SK-N-SH treated with all-trans-retinoic acid at 6 μM for 48 hours (cell line): Measurements from ENCODE around the gene IGF2R.

Experiments
- ATAC-seq: fragments of 200-7000 bp; cut with Tn5 transposase; 3 replicates; pipeline ENCODE4 v1.9.1; 2020; ENCODE audit warnings: mild to moderate bottlenecking, moderate library complexity
- ARNTL ChIP-seq: fragments of 450-650 bp; formaldehyde crosslinking; IDR thresholded peaks from 2 replicates; pipeline ENCODE4 v1.5.0; 2020; ENCODE audit warnings: low read depth, mild to moderate bottlenecking, moderate library complexity, borderline replicate concordance
- BACH2 ChIP-seq: fragments of 250-450 bp; sonication (Bioruptor Pico); IDR thresholded peaks from 2 replicates; pipeline ENCODE4 v1.9.0; 2021; ENCODE audit warnings: mild to moderate bottlenecking, borderline replicate concordance
- CSDC2 ChIP-seq: fragments of 250-450 bp; sonication (Bioruptor Pico); IDR thresholded peaks from 2 replicates; pipeline ENCODE4 v1.5.0; 2020; ENCODE audit warnings: mild to moderate bottlenecking, moderate library complexity
- ESRRG ChIP-seq: fragments of 250-450 bp; sonication (Bioruptor Pico); IDR thresholded peaks from 2 replicates; pipeline ENCODE4 v1.6.1; 2021; ENCODE audit warnings: mild to moderate bottlenecking
- GLIS3 ChIP-seq: fragments of 250-450 bp; sonication (Bioruptor Pico); IDR thresholded peaks from 2 replicates; pipeline ENCODE4 v1.5.0; 2020; ENCODE audit warnings: mild to moderate bottlenecking, moderate library complexity
- ISL1 ChIP-seq: fragments of 250-450 bp; sonication (Bioruptor Pico); IDR thresholded peaks from 2 replicates; pipeline ENCODE4 v2.1.2; 2022; ENCODE audit warnings: mild to moderate bottlenecking, moderate library complexity
- OSR1 ChIP-seq: fragments of 250-450 bp; sonication (Bioruptor Pico); IDR thresholded peaks from 2 replicates; pipeline ENCODE4 v1.8.0; 2022; ENCODE audit warnings: moderate library complexity, mild to moderate bottlenecking, inconsistent platforms
- PPARA ChIP-seq: fragments of 250-450 bp; sonication (Bioruptor Pico); IDR thresholded peaks from 2 replicates; pipeline ENCODE4 v1.5.0; 2020; ENCODE audit warnings: mild to moderate bottlenecking, borderline replicate concordance
- RARB ChIP-seq: fragments of 250-450 bp; sonication (Bioruptor Pico); IDR thresholded peaks from 2 replicates; pipeline ENCODE4 v1.8.0; 2021; ENCODE audit warnings: mild to moderate bottlenecking, moderate library complexity
- SNAI2 ChIP-seq: fragments of 250-450 bp; sonication (Bioruptor Pico); IDR thresholded peaks from 2 replicates; pipeline ENCODE4 v1.5.0; 2020; ENCODE audit warnings: mild to moderate bottlenecking, moderate library complexity
- TCF4 ChIP-seq: fragments of 250-450 bp; sonication (Bioruptor Pico); IDR thresholded peaks from 2 replicates; pipeline ENCODE4 v1.8.0; 2021; ENCODE audit warnings: mild to moderate bottlenecking, moderate library complexity, borderline replicate concordance
- TOX ChIP-seq: fragments of 250-450 bp; sonication (Bioruptor Pico); IDR thresholded peaks from 2 replicates; pipeline ENCODE4 v1.8.0; 2021; ENCODE audit warnings: mild to moderate bottlenecking, moderate library complexity, borderline replicate concordance
- ZC3H10 ChIP-seq: fragments of 250-450 bp; sonication (Bioruptor Pico); IDR thresholded peaks from 2 replicates; pipeline ENCODE4 v1.5.1; 2021; ENCODE audit warnings: mild to moderate bottlenecking, moderate library complexity
- ZFP30 ChIP-seq: fragments of 450-650 bp; formaldehyde crosslinking; IDR thresholded peaks from 2 replicates; pipeline ENCODE4 v1.5.0; 2022; ENCODE audit warnings: mild to moderate bottlenecking, moderate library complexity
- ZNF565 ChIP-seq: fragments of 450-650 bp; formaldehyde crosslinking; conservative IDR thresholded peaks from 2 replicates; pipeline ENCODE4 v1.5.0; 2020; ENCODE audit warnings: low read depth, mild to moderate bottlenecking, moderate library complexity
- ZNF70 ChIP-seq: fragments of 450-650 bp; formaldehyde crosslinking; IDR thresholded peaks from 2 replicates; pipeline ENCODE4 v1.5.0; 2020; ENCODE audit warnings: mild to moderate bottlenecking, moderate library complexity
- ZNF8 ChIP-seq: fragments of 450-650 bp; formaldehyde crosslinking; IDR thresholded peaks from 2 replicates; pipeline ENCODE4 v1.5.0; 2020; ENCODE audit warnings: mild to moderate bottlenecking, moderate library complexity
- TF ChIP-seq, protein P1 (sequence below): fragments of 250-450 bp; sonication (Bioruptor Pico); IDR thresholded peaks from 2 replicates; pipeline ENCODE4 v1.5.1; 2020; ENCODE audit warnings: low read depth, mild to moderate bottlenecking, moderate library complexity
- TF ChIP-seq, protein P2 (sequence below): fragments of 250-450 bp; sonication (Bioruptor Pico); IDR thresholded peaks from 2 replicates; pipeline ENCODE4 v1.5.0; 2020; ENCODE audit warnings: mild to moderate bottlenecking, moderate library complexity
- TF ChIP-seq, protein P3 (sequence below): fragments of 250-450 bp; sonication (Bioruptor Pico); IDR thresholded peaks from 2 replicates; pipeline ENCODE4 v1.8.0; 2021; ENCODE audit warnings: low read depth, mild to moderate bottlenecking, moderate library complexity, borderline replicate concordance
- TF ChIP-seq, protein P4 (sequence below): fragments of 250-450 bp; sonication (Bioruptor Pico); IDR thresholded peaks from 2 replicates; pipeline ENCODE4 v1.8.0; 2020; ENCODE audit warnings: mild to moderate bottlenecking, moderate library complexity, borderline replicate concordance
- TF ChIP-seq, protein P5 (sequence below): fragments of 250-450 bp; sonication (Bioruptor Pico); IDR thresholded peaks from 2 replicates; pipeline ENCODE4 v1.5.1; 2021; ENCODE audit warnings: mild to moderate bottlenecking, moderate library complexity

IGF2R gene

DNA sequence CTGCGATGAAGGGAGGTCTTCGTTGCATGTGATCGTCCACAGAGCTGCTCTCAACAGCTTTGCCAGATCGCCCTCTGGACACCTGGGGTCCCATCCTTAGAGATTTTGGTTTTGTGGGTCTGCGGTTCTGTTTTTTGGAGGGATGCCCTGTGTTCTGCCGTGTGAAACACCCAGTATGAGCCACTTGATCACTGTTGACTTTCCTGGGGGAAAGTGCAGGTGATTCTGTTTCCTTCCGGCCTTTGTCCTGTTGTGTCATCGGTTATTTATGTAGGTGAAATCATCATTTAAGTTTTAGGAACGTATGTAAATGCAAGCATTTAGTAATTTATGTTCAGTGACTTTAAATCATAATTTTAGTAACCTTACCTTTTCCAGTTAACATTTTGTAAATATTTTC, 96.3 kb downstream of the IGF2R start:
- TF ChIP-seq SNAI2 (CRISPR knock-in tag) (no peak), GLIS3 (no peak), BACH2 (CRISPR knock-in tag) (no peak), ISL1 (CRISPR knock-in tag) (no peak), ESRRG (no peak), ZC3H10 (CRISPR knock-in tag) (no peak), PPARA (no peak), RARB (CRISPR knock-in tag) (no peak), OSR1 (CRISPR knock-in tag) (no peak), CSDC2 (no peak), ZNF8 (no peak), ZNF565 (CRISPR knock-in tag) (no peak), ZNF70 (CRISPR knock-in tag) (no peak)
- TF ChIP-seq, protein P1, sequence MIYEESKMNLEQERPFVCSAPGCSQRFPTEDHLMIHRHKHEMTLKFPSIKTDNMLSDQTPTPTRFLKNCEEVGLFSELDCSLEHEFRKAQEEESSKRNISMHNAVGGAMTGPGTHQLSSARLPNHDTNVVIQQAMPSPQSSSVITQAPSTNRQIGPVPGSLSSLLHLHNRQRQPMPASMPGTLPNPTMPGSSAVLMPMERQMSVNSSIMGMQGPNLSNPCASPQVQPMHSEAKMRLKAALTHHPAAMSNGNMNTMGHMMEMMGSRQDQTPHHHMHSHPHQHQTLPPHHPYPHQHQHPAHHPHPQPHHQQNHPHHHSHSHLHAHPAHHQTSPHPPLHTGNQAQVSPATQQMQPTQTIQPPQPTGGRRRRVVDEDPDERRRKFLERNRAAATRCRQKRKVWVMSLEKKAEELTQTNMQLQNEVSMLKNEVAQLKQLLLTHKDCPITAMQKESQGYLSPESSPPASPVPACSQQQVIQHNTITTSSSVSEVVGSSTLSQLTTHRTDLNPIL (CRISPR knock-in tag): no peak
- TF ChIP-seq, protein P2, sequence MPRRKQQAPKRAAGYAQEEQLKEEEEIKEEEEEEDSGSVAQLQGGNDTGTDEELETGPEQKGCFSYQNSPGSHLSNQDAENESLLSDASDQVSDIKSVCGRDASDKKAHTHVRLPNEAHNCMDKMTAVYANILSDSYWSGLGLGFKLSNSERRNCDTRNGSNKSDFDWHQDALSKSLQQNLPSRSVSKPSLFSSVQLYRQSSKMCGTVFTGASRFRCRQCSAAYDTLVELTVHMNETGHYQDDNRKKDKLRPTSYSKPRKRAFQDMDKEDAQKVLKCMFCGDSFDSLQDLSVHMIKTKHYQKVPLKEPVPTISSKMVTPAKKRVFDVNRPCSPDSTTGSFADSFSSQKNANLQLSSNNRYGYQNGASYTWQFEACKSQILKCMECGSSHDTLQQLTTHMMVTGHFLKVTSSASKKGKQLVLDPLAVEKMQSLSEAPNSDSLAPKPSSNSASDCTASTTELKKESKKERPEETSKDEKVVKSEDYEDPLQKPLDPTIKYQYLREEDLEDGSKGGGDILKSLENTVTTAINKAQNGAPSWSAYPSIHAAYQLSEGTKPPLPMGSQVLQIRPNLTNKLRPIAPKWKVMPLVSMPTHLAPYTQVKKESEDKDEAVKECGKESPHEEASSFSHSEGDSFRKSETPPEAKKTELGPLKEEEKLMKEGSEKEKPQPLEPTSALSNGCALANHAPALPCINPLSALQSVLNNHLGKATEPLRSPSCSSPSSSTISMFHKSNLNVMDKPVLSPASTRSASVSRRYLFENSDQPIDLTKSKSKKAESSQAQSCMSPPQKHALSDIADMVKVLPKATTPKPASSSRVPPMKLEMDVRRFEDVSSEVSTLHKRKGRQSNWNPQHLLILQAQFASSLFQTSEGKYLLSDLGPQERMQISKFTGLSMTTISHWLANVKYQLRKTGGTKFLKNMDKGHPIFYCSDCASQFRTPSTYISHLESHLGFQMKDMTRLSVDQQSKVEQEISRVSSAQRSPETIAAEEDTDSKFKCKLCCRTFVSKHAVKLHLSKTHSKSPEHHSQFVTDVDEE (CRISPR knock-in tag): no peak
- TF ChIP-seq, protein P3, sequence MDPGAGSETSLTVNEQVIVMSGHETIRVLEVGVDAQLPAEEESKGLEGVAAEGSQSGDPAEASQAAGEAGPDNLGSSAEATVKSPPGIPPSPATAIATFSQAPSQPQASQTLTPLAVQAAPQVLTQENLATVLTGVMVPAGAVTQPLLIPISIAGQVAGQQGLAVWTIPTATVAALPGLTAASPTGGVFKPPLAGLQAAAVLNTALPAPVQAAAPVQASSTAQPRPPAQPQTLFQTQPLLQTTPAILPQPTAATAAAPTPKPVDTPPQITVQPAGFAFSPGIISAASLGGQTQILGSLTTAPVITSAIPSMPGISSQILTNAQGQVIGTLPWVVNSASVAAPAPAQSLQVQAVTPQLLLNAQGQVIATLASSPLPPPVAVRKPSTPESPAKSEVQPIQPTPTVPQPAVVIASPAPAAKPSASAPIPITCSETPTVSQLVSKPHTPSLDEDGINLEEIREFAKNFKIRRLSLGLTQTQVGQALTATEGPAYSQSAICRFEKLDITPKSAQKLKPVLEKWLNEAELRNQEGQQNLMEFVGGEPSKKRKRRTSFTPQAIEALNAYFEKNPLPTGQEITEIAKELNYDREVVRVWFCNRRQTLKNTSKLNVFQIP (CRISPR knock-in tag): no peak

DNA sequence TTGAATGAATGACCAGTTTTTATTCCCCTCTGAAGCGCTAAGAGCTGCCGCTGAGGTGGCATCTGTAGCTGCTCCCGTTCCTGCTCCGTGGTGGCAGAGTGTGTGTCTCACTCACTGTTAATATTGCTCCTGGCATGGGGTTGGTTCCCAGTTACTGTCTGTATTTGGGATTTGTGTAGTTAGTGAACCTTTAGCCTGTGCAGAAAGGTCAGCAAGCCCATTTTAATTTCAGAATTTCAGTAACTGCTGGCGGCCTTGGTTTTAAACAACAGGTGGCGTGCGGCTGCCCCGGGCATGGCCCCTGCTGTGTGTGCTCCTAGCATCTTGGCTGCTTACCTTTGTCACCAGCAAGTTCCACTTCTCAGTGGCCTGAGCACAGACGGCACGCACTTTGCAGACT, 98.7 kb downstream of the IGF2R start:
- ATAC-seq: no peak
- TF ChIP-seq TOX (no peak), ZNF70 (CRISPR knock-in tag) (no peak), BACH2 (CRISPR knock-in tag) (no peak), ISL1 (CRISPR knock-in tag) (no peak), SNAI2 (CRISPR knock-in tag) (no peak), ZFP30 (CRISPR knock-in tag) (no peak), ESRRG (no peak), TCF4 (CRISPR knock-in tag) (no peak), PPARA (no peak), GLIS3 (no peak), ARNTL (no peak), ZNF8 (no peak)
- TF ChIP-seq, protein P4, sequence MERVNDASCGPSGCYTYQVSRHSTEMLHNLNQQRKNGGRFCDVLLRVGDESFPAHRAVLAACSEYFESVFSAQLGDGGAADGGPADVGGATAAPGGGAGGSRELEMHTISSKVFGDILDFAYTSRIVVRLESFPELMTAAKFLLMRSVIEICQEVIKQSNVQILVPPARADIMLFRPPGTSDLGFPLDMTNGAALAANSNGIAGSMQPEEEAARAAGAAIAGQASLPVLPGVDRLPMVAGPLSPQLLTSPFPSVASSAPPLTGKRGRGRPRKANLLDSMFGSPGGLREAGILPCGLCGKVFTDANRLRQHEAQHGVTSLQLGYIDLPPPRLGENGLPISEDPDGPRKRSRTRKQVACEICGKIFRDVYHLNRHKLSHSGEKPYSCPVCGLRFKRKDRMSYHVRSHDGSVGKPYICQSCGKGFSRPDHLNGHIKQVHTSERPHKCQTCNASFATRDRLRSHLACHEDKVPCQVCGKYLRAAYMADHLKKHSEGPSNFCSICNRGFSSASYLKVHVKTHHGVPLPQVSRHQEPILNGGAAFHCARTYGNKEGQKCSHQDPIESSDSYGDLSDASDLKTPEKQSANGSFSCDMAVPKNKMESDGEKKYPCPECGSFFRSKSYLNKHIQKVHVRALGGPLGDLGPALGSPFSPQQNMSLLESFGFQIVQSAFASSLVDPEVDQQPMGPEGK (CRISPR knock-in tag): no peak
- TF ChIP-seq, protein P5, sequence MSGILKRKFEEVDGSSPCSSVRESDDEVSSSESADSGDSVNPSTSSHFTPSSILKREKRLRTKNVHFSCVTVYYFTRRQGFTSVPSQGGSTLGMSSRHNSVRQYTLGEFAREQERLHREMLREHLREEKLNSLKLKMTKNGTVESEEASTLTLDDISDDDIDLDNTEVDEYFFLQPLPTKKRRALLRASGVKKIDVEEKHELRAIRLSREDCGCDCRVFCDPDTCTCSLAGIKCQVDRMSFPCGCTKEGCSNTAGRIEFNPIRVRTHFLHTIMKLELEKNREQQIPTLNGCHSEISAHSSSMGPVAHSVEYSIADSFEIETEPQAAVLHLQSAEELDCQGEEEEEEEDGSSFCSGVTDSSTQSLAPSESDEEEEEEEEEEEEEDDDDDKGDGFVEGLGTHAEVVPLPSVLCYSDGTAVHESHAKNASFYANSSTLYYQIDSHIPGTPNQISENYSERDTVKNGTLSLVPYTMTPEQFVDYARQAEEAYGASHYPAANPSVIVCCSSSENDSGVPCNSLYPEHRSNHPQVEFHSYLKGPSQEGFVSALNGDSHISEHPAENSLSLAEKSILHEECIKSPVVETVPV: no peak

More for the DNA sequence above, 96.3 kb downstream of the IGF2R start:
- no peak for ATAC-seq

DNA sequence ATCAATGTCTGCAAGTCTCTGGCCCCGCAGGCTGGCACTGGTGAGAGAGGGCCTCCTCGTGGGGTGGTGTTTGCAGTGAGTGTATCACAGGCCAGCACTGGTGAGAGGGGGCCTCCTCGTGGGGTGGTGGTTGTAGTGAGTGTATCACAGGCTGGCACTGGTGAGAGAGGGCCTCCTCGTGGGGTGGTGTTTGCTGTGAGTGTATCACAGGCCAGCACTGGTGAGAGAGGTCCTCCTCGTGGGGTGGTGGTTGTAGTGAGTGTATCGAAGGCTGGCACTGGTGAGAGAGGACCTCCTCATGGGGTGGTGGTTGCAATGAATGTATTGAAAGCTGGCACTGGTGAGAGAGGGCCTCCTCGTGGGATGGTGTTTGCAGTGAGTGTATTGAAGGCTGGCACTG, 99.5 kb downstream of the IGF2R start:
- TF ChIP-seq ZFP30 (CRISPR knock-in tag): no peak
- no peak for TF ChIP-seq ESRRG
- ATAC-seq: no peak
